Erythroblast (primary cell): Measurements from ENCODE around the gene FARP1.

Experiments used
- DNase-seq, 2 experiments: peaks; one replicate each; lab custom pipeline; 2025; lab: John Stamatoyannopoulos, UW
- GATA1 ChIP-seq: IDR thresholded peaks from 2 replicates; pipeline ENCODE4 v1.6.1; 2011; ENCODE audit warnings: low read depth, mild to moderate bottlenecking, control low read depth, low read length, moderate library complexity
- POLR2A ChIP-seq: IDR thresholded peaks from 2 replicates; pipeline ENCODE4 v1.6.1; 2011; ENCODE audit warnings: mild to moderate bottlenecking, low read length

The FARP1 gene

DNA sequence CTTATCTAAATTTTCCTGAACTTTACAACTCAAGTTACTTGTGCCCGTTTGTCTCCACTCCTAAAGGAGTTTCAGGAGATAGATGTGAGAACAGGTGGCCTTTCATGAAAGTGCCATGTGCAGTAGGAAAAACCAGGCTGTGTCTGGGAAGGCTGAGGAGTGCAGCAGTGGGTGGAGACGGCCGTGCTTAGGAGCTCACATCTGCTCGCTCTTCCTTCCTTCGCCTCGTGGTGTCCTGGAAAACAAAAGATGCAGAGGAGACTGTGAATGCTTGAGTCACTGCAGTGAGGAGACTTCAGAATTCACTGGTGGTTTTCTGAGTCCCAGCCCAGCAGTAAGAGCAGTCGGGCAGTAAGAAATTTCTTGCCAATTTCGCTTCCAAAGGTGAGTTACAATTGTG, 172.6 kb downstream of the FARP1 start:
- TF ChIP-seq GATA1, result no peak
- TF ChIP-seq POLR2A, result no peak
- DNase-seq, result no peak

DNA sequence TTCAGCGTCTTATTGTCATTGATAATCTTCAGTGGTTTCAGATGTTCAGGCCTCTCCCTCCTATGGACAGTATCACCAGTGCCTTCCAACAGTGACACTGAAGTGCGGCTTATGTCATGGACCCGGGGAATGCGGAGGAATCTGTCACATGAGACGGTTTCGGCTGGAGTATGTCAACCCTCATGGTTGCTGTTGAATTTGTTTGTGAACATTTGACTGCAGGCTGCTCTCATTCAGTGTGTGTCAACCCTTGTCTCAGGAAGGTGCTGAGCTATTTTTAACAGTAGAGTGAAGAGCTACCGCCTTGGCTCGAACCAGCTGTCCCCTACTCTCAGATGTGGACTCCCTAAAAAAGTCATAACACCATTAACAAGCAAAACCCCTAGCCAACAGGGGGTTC, 173.0 kb downstream of the FARP1 start:
- DNase-seq, result no peak
- TF ChIP-seq GATA1, result no peak
- no peak for TF ChIP-seq POLR2A

DNA sequence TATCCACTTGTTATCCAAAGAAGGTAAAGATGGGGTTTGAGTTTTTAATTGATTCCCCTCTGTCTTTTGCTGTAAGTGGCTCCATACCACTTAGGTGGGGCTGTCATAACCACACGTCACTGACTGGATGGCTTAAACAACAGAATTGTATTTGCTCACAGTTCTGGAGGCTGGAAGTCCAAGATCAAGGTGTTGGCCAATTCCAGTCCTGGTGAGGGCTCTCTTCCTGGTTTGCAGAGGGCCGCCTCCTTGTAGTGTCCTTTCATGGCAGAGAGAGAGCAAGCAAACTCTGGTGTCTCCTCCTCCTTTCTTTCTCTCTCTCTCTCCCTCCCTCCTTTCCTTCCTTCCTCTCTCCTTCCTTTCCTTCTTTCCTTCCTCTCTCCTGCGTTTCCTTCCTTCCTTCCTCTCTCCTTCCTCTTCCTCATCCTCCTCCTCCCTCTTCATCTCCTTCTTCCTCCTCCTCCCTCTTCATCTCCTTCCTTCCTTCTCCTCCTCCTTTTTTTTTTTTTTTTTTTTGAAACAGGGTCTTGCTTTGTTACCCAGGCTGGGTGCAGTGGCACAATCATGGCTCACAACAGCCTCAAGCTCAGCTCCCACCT, 174.8 kb downstream of the FARP1 start:
- TF ChIP-seq POLR2A, result no peak
- no peak for TF ChIP-seq GATA1
- no peak for DNase-seq

DNA sequence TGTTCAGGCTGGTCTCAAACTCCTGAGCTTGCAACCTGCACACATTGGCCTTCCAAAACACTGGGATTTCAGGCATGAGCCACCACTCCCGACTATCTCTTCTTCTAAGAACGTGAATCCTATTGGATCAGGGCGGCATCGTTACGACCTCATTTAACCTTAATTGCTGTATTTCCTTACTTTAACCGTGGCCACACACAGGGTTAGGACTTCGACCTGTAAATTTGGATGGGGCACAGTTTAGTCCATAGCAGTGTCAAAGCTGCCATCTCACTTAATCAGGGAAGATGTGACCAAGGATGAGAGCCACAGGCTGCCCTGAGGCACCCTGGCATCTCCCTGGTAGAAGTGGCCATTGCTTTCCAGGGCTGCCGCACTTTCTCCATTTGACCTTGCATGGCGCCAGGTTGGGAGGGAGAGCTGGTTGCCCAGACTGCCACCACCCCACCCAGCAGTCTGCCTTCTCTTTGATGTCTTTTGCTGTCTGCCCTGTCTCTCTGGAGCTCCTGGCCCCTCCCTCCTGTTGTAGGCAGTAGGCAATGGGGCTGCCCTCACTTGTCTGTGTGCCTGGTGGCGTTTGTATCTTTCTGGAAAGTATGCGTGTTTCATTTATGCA, 175.5 kb downstream of the FARP1 start:
- TF ChIP-seq GATA1, result no peak
- TF ChIP-seq POLR2A, result no peak
- no peak for DNase-seq

DNA sequence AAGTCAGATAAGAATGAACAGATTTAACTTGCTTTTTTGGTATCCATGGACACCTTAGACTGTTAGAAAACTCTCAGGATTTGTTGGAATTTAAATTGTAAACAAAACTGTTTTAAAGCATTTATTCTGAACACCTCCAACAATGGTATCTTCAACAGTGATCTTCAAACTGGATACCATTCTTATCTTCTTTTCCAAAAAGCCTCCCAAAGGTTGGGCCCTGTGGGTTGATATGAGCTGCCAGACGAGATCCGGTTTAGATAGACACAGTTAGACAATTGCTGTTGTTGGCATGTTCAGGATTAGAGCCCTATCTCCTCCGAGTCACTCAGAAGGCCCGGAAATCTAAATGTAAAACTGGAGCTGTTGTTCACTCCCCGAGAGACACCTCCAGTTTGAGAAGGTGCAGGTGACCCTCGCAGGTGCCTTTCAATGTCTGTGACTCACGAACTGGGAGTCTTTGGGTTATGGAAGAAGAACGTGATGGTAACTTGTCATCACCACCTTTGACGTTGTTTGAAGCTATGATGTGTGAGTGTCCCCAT, 177.7 kb downstream of the FARP1 start:
- no peak for DNase-seq
- TF ChIP-seq GATA1, result no peak
- no peak for TF ChIP-seq POLR2A

DNA sequence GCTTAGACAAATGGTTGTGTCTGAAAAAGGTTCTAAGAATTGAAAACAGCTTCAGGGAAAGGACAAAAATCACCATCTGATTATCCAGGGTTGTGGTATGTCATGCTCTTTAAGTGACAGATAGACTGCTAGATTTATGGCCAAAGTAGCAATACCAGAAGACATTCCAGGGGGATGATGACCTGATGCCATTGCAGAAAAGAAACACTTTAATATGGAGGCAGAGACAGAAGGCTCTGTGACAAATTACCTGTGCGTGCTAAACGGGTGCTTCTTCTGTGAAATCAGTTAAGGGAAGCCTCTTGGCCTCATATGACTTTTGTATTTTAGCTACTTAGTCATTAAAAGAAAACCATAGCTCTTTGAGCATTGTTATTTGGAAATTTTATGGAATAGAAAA, 178.5 kb downstream of the FARP1 start:
- DNase-seq, result no peak
- TF ChIP-seq POLR2A (no peak), GATA1 (no peak)

DNA sequence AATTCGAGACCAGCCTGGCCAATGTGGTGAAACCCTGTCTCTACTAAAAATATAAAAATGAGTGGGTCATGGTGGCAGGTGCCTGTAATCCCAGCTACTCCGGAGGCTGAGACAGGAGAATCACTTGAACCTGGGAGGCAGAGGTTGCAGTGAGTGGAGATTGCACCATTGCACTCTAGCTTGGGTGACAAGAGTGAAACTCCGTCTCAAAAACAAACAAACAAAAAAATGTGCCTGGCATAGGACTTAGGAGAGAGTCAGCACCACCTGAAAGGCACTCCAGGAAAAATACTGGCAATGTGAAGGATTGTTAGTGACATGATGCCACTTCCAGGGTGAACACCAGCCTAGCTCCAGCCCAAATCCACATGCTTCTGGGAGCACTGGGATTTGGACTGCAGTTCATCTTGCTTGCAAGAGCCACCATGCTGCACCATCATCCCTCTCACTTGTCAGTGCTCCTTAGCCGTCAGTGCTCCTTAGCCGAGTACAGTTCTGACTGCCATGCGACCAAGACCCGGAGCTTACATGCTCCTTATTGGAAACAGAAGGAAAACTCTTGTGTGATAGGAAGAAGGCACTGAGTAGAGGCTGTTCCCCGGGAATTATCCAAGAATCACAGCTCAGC, 179.3 kb downstream of the FARP1 start:
- DNase-seq, result no peak
- TF ChIP-seq GATA1 (no peak), POLR2A (no peak)

DNA sequence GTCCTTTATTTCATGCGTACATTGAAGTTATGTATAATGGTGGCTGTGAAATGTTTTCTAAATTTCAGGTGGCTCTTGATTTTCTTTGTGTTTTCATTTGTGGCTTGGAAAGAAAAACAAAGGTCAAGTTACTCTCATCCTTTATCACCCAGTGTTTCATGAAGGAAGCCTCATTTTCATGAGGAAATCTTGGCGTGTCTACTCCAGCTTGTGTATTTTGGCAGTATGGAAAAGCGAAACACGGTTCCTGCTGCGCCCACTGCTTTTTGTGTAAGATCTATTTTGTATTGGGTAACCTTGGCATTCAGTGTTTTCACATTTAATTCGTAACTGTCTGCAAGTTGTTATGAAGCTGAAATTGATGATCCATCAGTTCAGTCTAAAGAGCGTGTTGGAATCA, 181.2 kb downstream of the FARP1 start:
- no peak for DNase-seq
- TF ChIP-seq GATA1, result no peak
- no peak for TF ChIP-seq POLR2A

DNA sequence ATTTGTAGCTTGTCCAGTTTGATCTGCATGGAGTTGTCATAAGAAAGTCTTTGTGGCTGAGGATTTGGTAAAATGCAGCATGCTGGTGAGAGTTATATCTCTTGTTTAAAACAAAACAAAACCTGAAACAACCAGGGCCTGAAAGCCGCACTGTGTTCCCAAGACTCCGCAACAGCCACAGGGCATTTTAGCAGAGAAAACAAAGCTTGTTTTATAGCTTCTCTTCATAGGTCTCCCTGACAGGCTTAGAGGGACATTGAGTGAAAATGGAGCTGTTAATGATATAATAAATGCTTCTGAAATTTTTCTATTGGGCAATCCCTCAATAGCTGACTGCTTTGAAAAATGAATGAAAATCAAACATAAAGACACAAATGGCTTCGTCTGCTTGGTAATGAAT, 182.8 kb downstream of the FARP1 start:
- TF ChIP-seq GATA1, result no peak
- no peak for TF ChIP-seq POLR2A
- DNase-seq, result no peak

DNA sequence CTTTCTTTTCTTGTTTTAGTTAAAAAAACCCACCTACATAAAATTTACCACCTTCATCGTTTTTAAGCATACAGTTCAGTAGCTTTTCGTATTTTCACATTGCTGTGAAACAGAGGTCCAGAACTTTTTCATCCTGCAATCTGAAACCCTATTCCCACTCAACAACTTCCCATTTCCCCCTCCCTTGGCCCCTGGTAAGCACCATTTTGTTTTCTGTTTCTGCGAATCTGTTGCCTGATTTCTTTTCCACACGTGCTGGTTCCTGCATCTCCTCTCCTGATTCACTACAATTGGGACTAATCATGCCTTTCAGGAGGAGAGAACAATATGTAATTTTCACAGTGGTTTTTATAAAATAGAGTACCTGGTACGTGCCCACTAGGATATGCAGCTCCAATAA, 183.4 kb downstream of the FARP1 start:
- TF ChIP-seq POLR2A (no peak), GATA1 (no peak)
- DNase-seq, result no peak

DNA sequence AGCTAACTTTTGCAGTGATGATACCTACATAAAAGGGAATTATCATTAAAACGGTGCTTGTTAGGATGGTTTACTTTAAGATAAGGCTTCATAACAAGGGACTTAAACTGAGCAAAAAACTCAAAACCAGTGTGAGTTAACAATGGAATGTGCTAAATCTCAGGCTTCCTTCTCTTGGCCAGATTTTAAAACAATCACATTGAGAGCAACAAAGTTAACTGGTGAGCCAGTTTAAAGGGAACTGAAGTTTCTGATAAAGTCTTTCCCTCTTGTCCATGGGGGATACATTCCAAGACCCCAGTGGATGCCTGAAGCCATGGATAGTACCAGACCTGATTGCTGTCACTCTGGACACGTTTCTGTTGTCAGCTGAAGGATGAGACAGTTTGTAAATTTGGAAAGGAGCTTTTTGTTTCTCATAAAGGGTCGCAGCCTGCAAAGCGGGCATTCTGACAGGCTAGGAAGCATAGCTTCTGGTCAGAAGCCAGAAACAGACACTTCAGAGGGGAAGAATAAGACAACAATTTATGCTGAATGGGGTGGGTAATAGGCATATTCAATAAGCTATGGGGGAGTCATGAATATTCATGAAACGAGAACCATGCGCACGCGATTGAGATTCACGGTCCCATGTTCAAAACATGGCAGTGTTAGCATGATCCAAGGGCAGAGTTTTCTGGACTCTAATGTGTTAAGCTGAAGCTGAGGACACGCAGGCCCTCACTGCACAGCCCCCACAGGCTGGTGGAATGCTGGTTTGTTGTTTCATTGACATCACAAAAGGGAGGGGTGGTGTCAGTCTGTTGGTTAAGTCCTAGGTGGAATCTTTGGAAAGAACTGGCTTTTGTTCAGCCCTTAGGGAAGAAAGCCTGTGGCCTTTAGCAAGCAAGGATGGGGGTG, 184.7 kb downstream of the FARP1 start:
- no peak for DNase-seq
- TF ChIP-seq POLR2A (no peak), GATA1 (no peak)

DNA sequence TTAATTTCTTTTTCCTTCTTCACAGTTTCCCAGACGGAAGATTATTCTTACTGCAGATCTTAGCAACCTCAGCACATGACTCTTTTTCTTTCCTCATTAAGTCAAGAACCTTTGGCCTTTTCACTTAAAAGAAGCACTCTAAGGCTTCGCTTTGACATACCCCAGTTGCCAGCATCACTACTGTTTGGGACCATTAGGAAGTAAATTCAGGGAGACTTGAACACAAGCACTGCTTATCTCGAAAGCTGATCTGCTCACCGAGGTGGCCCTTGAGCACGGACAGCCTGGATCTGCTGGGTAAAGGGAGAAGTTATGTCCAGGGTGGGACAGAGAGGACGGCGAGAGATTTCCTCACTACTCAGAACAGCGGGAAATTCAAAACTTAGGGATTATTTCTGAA, 185.6 kb downstream of the FARP1 start:
- TF ChIP-seq POLR2A (no peak), GATA1 (no peak)
- DNase-seq, result no peak

DNA sequence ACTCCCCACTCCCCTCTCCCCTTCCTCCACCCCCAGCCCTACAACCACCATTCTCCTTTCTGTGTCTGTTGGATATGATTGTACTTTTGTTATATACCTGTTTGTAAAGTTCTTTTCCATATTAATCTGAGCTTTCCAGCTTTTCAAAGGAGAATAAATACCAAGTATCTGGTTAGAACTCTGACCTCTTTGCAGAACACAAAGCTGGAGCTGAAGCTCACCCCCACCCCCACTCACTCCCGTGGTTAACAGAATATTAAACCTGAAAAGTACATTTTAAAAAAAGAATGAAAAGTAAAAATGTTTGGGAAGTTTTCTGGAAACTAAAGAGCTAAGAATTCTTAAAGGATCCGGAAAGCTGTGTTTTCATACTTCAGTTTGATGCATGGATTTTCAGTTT, 189.3 kb downstream of the FARP1 start:
- TF ChIP-seq GATA1 (no peak), POLR2A (no peak)
- no peak for DNase-seq

DNA sequence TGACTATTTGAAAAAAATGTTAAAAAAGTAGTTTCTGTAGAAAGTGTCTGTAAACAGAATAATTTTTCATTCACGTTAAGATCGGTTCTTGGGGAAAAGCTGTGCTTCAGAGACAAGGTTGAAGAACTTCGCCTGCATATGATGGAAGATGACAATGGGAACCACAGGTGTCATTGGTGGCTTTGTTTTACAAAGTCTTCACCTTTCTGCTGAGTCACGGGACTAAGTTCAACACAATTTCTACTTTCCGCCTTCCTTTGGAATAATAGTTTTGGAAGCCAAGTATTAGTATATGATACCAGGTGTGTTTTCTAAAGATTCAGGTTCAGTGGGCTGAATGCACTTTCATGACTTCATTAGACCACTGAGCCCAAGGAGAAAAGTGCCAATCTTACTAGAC, 189.8 kb downstream of the FARP1 start:
- TF ChIP-seq GATA1, result no peak
- TF ChIP-seq POLR2A, result no peak
- no peak for DNase-seq
